Stimulated activated CD4-positive, alpha-beta T cell treated with anti-CD3 and anti-CD28 coated beads, Interleukin-4, amount 100 ng/mL, for 48 hours (primary cell): Measurements from ENCODE around the gene HGS.

Source experiments
- DNase-seq, 2 donors: peaks; one replicate each; pipeline ENCODE4 v3.0.0-alpha.2; 2020; ENCODE audit warnings: low read depth in 2 of 2

Gene HGS

DNA sequence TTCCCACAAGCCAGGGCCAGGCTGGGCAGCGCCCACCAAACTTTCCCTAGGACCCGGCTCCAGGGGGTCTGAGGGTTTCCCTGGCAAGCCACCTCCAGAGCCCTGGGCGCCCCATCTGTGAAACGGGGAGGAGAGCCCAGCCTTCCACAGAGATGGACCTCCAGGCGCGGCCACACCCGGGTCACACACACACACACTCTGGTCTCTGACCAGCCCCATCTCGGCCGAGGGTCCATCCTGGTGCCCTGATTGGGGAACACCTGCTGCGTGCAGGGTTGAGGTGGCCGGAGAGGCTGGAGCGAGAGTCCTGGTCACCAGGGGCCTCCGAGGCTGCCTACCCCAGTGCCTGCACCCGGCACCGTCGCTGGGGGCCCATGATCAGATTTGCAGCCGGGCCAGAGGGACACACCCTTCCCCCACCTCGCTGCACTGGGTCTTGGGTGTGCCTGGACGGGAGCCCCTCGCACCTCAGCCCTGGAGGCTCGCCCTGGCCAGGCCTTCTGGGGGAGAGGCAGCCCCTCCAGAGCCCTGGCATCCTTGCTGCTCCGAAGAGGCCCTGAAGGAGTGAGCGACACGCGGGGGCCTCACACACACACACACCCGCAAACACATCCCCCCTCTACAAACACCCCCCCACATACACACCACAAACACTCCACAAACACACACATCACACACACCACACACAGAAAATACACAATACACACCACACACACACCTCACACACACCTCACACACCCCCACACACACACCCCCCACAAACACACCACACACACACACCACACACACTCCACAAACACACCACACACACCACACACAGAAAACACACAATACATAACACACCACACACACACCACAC, 58.0 kb downstream of the HGS start:
- DNase-seq: no peak
